Naive B cell (primary cell): ENCODE results near the gene RASD2. TPM values are rescaled to one million over a fixed set of nuclear protein-coding genes. Genes with fewer than 3 reads are reported as not detected.
A peak's percentile ranks its signal among the peaks of the same experiment; 100 is the strongest.
"Not testable (repeated sequence)": the region's sequence is repeated elsewhere in the genome, so short reads cannot be mapped to it uniquely, and the experiment has no call there.

Source experiments
- ATAC-seq, 2 donors: fragments of 150-1000 bp; cut with Tn5 transposase; 2 replicates each; pipeline ENCODE4 v1.10.0; 2021; ENCODE audit warnings: low read depth in 2 of 2, mild to moderate bottlenecking in 2 of 2, moderate library complexity in 2 of 2
- DNase-seq: peaks from one replicate; pipeline ENCODE4 v3.0.0; 2022
- H3K27ac Mint-ChIP-seq, 6 donors: one replicate each; pipeline ENCODE4 v1.8.0; 2020 to 2022; ENCODE audit warnings: mild to moderate bottlenecking in 6 of 6, mixed read lengths in 6 of 6, moderate library complexity in 5 of 6, inconsistent platforms in 2 of 6
- H3K27me3 Mint-ChIP-seq, 3 donors: one replicate each; pipeline ENCODE4 v1.8.0; 2021 to 2022; ENCODE audit warnings: mixed read lengths in 3 of 3, mild to moderate bottlenecking in 1 of 3
- H3K36me3 Mint-ChIP-seq, 2 donors: one replicate each; pipeline ENCODE4 v1.8.0; 2020 to 2022; ENCODE audit warnings: mixed read lengths in 2 of 2, inconsistent platforms in 1 of 2, mild to moderate bottlenecking in 1 of 2
- H3K4me1 Mint-ChIP-seq, 3 donors: one replicate each; pipeline ENCODE4 v1.8.0; 2020 to 2022; ENCODE audit warnings: mixed read lengths in 3 of 3, inconsistent platforms in 1 of 3, mild to moderate bottlenecking in 1 of 3, moderate library complexity in 1 of 3
- H3K4me3 Mint-ChIP-seq, 8 donors: one replicate each; pipeline ENCODE4 v1.8.0; 2020 to 2022; ENCODE audit warnings: mild to moderate bottlenecking in 8 of 8, mixed read lengths in 8 of 8, moderate library complexity in 8 of 8, inconsistent platforms in 2 of 8
- H3K9me3 Mint-ChIP-seq, 7 donors: one replicate each; pipeline ENCODE4 v1.8.0; 2020 to 2022; ENCODE audit warnings: mixed read lengths in 7 of 7, mild to moderate bottlenecking in 5 of 7, inconsistent platforms in 2 of 7, moderate library complexity in 1 of 7
- polyA plus RNA-seq, 6 donors: library from polyadenylated mRNA; unstranded; fragments of 300-500 nt; fragmentation: Illumina TruSeq; gene quantifications; one replicate each; pipeline ENCODE4 v1.2.3, GENCODE V29; 2021; ENCODE audit warnings: low read depth in 6 of 6

RASD2 gene, protein sequence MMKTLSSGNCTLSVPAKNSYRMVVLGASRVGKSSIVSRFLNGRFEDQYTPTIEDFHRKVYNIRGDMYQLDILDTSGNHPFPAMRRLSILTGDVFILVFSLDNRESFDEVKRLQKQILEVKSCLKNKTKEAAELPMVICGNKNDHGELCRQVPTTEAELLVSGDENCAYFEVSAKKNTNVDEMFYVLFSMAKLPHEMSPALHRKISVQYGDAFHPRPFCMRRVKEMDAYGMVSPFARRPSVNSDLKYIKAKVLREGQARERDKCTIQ
- polyA plus RNA-seq: not detected

DNA sequence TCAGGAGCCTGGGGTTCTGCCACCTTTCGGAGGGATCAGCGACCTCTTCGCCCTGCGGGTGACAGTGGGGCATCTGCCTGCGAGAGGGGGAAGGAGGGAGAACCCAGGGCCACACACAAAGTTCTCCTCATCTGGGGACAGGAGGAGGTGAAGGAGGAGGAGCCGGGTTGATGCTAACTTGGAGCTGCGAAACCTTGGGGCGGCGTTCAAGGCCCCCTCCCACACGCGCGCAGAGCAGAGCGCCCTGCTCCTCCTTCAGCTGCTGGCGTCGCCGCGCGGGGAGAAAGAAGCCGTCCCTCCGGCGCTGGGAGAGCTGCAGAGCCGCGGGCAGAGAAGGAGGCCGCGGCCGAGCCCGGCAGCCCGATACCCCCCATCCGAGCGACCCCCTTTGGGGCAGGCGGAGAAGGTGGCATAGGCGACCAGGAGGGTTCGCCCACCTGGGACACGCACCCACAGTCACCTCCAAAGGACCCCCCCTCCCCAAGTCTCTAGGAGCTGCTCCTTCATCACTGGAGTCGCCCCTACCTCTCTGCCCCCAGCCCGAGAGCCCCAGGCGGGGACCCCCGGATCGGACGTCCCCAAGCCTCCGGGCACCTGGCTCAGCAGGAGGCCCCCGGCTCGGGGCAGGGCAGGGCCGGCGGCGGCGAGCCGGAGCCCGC is at the start of gene RASD2:
RASD2 (plus strand) TSS at position 237 of the 659 bp plus-strand sequence. CDS start 5,979 bp downstream, outside the sequence.
- Mint-ChIP-seq H3K27me3 (peaks cover 39 to 61% (median 54%) of the 10 kb centered on the region in 3 donors), H3K9me3 (peaks cover 0 to 4% (median 2%) of the 10 kb centered on the region in 7 donors), H3K4me3 (peak within 1 kb of the TSS; percentile 65 to 89 (median 77)), H3K4me1 (peaks cover 10 to 20% (median 18%) of the 10 kb centered on the region in 3 donors), H3K36me3 (peaks cover 0 to 8% of the 10 kb centered on the region in 2 donors), H3K27ac (peak within 1 kb of the TSS in 2 of 6 donors; percentile 37 to 51)
- ATAC-seq (peak; percentile 48 to 54), DNase-seq (no peak)

DNA sequence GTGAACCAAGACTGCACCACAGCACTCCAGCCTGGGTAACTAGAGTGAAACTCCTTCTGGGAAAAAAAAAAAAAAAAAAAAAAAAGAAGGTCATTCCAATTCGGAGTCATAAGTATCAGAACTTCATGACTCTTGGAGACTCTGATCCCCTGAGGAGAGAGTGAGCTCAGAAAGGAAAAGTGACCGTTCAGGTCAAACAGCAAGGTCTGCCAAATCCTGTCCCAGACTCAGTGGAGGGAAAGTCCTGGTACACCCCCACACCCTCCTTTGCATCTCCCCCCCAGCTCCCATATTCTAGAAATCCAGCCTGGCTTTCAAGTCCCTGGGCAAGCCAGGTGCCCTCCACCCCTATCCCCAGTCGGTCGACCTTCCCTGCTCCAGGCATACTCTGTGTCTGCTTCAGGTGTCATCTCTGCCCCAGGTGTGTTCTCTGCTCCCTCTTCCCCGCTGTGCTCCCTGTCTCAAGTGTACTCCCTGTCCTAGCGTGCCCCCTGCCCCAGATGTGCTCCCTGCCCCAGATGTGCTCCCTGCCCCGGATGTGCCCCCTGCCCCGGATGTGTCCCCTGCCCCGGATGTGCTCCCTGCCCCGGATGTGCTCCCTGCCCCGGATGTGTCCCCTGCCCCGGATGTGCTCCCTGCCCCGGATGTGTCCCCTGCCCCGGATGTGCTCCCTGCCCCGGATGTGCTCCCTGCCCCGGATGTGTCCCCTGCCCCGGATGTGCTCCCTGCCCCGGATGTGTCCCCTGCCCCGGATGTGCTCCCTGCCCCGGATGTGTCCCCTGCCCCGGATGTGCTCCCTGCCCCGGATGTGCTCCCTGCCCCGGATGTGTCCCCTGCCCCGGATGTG is 49.3 kb upstream of the RASD2 start:
- DNase-seq, H3K9me3 Mint-ChIP-seq, H3K4me1 Mint-ChIP-seq, ATAC-seq, H3K4me3 Mint-ChIP-seq, H3K36me3 Mint-ChIP-seq: not testable (repeated sequence)
- Mint-ChIP-seq H3K27ac (peak overlapping the region in 1 of 6 donors; percentile 61), H3K27me3 (peaks cover 21 to 66% (median 52%) of the 10 kb centered on the region in 3 donors)

GRCh38 chr22:35491908-35492380 is 48.7 kb upstream of the RASD2 start:
- Mint-ChIP-seq H3K27ac (peak overlapping the region in 1 of 6 donors; percentile 56), H3K27me3 (peaks cover 24 to 62% (median 52%) of the 10 kb centered on the region in 3 donors), H3K4me3 (no peak overlapping the region), H3K9me3 (peaks cover 0 to 1% (median 0%) of the 10 kb centered on the region in 7 donors), H3K36me3 (no peaks in the 10 kb centered on the region), H3K4me1 (no peaks in the 10 kb centered on the region)
- DNase-seq (no peak), ATAC-seq (no peak)

DNA sequence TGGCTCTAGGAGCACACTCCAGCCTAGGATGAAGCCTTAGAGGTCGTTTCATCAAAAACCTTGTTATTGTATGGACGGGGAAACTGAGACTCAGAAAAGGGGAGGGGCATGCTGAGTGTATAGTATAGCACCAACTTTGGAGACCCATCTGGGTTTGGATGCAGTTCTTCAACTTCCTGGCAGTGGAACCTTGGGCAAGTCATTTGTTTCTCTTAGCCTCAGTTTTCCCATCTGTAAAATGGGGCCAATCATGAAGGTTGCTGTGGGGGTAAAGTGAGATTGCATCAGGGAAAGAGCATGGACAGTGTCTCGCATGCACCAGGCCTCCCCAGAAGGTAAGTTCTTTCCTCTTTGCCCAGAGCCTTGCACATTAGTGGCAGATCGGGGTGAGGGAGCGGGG is 47.6 kb upstream of the RASD2 start:
- Mint-ChIP-seq H3K36me3 (no peaks in the 10 kb centered on the region), H3K4me3 (no peak overlapping the region), H3K27me3 (peaks cover 27 to 61% (median 52%) of the 10 kb centered on the region in 3 donors), H3K27ac (no peak overlapping the region), H3K9me3 (peaks cover 0 to 1% (median 0%) of the 10 kb centered on the region in 7 donors), H3K4me1 (no peaks in the 10 kb centered on the region)
- DNase-seq (no peak), ATAC-seq (no peak)

DNA sequence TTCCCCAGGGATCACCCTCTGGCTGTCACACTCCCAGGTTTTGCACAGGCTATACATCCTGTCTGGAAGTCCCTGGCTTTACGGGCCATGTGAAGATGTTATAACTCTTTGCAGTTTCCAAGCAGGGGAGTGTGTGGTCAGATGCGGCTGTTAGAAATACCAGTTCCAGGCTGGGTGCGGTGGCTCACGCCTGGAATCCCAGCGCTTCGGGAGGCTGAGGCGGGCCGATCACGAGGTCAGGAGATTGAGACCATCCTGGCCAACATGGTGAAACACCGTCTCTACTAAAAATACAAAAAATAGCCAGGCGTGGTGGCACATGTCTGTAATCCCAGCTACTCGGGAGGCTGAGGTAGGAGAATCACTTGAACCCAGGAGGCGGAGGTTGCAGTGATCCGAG is 44.9 kb upstream of the RASD2 start:
- not testable (repeated sequence) for DNase-seq, H3K9me3 Mint-ChIP-seq, H3K4me1 Mint-ChIP-seq, ATAC-seq, H3K4me3 Mint-ChIP-seq, H3K27ac Mint-ChIP-seq, H3K36me3 Mint-ChIP-seq
- H3K27me3 Mint-ChIP-seq: peaks cover 42 to 59% (median 55%) of the 10 kb centered on the region in 3 donors

DNA sequence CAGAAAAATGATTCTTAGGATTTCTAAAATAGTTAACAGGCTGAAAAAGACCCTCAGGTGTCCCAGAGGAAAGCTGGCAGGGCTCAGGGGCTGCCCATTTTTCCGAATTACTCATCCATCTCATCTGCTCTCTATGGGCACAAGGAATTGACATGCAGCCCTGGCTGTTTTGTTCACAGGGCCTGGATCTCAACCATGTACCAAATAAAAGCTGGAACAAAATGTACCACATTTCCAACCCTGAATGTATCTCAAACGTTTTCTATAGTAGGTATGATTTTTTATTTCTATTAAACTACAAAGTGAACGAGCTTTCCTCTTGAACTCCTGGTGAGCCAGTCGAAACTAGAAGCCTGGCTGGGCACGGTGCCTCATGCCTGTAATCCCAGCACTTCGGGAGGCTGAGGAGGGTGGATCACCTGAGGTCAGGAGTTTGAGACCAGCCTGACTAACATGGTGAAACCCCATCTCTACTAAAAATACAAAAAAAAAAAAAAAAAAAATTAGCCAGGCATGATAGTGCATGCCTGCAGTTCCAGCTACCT is 43.8 kb upstream of the RASD2 start:
- no peak for ATAC-seq
- H3K36me3 Mint-ChIP-seq: no peaks in the 10 kb centered on the region
- H3K9me3 Mint-ChIP-seq: peaks cover 0 to 4% (median 0%) of the 10 kb centered on the region in 7 donors
- no peaks in the 10 kb centered on the region for H3K4me1 Mint-ChIP-seq
- no peak for DNase-seq
- no peak overlapping the region for H3K27ac Mint-ChIP-seq
- H3K4me3 Mint-ChIP-seq: no peak overlapping the region
- peaks cover 42 to 59% (median 55%) of the 10 kb centered on the region in 3 donors for H3K27me3 Mint-ChIP-seq

GRCh38 chr22:35498026-35498800 is 42.4 kb upstream of the RASD2 start:
- Mint-ChIP-seq H3K27ac (no peak overlapping the region), H3K4me3 (no peak overlapping the region), H3K27me3 (peaks cover 43 to 46% (median 45%) of the 10 kb centered on the region in 3 donors), H3K4me1 (no peaks in the 10 kb centered on the region), H3K9me3 (peaks cover 0 to 4% (median 0%) of the 10 kb centered on the region in 7 donors), H3K36me3 (no peaks in the 10 kb centered on the region)
- DNase-seq: no peak
- ATAC-seq: no peak

GRCh38 chr22:35502836-35503235 is 37.8 kb upstream of the RASD2 start:
- Mint-ChIP-seq H3K9me3 (peaks cover 0 to 3% (median 0%) of the 10 kb centered on the region in 7 donors), H3K27ac (no peak overlapping the region), H3K4me3 (no peak overlapping the region), H3K4me1 (no peaks in the 10 kb centered on the region), H3K27me3 (peaks cover 17 to 26% (median 21%) of the 10 kb centered on the region in 3 donors), H3K36me3 (no peaks in the 10 kb centered on the region)
- DNase-seq: no peak
- no peak for ATAC-seq

GRCh38 chr22:35505399-35506258 is 35.0 kb upstream of the RASD2 start:
- H3K27ac Mint-ChIP-seq: no peak overlapping the region

DNA sequence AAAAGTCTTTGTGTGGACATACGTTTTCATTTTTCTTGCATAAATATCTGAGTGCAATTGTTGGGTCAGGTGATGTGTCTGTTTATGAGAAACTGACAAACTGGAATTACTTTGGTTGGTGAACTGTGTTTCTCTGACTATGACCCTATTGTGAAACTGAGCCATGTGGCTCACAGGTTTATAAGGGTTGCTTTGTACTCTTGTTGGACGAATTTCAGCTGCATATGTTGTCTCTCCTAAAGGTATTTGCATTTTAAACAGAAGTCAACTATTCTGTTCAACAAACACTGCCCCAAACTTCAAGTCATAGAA is 34.4 kb upstream of the RASD2 start:
- peaks cover 12 to 25% (median 21%) of the 10 kb centered on the region in 3 donors for H3K27me3 Mint-ChIP-seq
- DNase-seq (no peak), ATAC-seq (no peak)
- no peak overlapping the region for H3K27ac Mint-ChIP-seq
- no peaks in the 10 kb centered on the region for H3K4me1 Mint-ChIP-seq
- no peak overlapping the region for H3K4me3 Mint-ChIP-seq
- no peaks in the 10 kb centered on the region for H3K36me3 Mint-ChIP-seq
- peaks cover 0 to 5% (median 0%) of the 10 kb centered on the region in 7 donors for H3K9me3 Mint-ChIP-seq

More at GRCh38 chr22:35505399-35506258, 35.0 kb upstream of the RASD2 start:
- Mint-ChIP-seq H3K27me3 (peaks cover 12 to 25% (median 21%) of the 10 kb centered on the region in 3 donors), H3K4me1 (no peaks in the 10 kb centered on the region), H3K4me3 (no peak overlapping the region), H3K36me3 (no peaks in the 10 kb centered on the region), H3K9me3 (peaks cover 0 to 5% (median 0%) of the 10 kb centered on the region in 7 donors)
- DNase-seq (no peak), ATAC-seq (no peak)

- not testable (repeated sequence) for ATAC-seq, H3K4me3 Mint-ChIP-seq, DNase-seq, H3K4me1 Mint-ChIP-seq, H3K36me3 Mint-ChIP-seq, H3K27ac Mint-ChIP-seq, H3K9me3 Mint-ChIP-seq
- peaks cover 14 to 26% (median 25%) of the 10 kb centered on the region in 3 donors for H3K27me3 Mint-ChIP-seq
Observed at GRCh38 chr22:35507851-35508250, 32.8 kb upstream of the RASD2 start.

DNA sequence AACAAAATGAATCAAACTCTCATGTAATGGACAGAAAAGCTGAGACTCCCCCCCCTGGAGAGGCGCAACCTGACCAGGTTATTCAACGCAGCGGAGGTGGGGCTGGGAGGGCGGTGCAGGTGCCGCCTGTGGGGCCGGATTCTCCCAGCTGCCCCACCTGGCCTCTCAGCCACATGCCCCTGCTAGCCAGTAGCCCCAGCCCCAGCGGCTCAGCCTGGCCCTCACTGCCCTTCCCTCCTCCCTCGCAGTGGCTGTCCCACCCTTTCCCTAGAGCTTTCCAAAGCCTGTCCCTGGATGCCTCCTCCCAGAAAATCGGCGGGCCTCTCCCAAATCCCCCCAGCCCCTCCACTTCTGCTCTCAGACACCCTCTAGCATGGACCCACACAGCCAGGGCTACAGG is 31.2 kb upstream of the RASD2 start:
- Mint-ChIP-seq H3K4me1 (no peaks in the 10 kb centered on the region), H3K27me3 (peaks cover 20 to 39% (median 37%) of the 10 kb centered on the region in 3 donors), H3K27ac (no peak overlapping the region), H3K36me3 (no peaks in the 10 kb centered on the region), H3K9me3 (peaks cover 0 to 5% (median 0%) of the 10 kb centered on the region in 7 donors), H3K4me3 (no peak overlapping the region)
- DNase-seq (no peak), ATAC-seq (no peak)
